K562 (cell line): ENCODE measurements around the gene DGKE. TPM values are rescaled to one million over a fixed set of nuclear protein-coding genes. Genes with fewer than 3 reads are reported as not detected.

ENCODE experiments used
- ARID1B ChIP-seq: fragments of 450-650 bp; IDR thresholded peaks from 2 replicates; pipeline ENCODE4 v1.6.1; 2016; ENCODE audit warnings: antibody characterized with exemption, mild to moderate bottlenecking, inconsistent platforms
- CBFA2T3 ChIP-seq: fragments of 450-650 bp; IDR thresholded peaks from 2 replicates; pipeline ENCODE4 v1.6.1; 2017
- CBX5 ChIP-seq: IDR thresholded peaks from 2 replicates; pipeline ENCODE4 v1.6.1; 2014; ENCODE audit warnings: low read depth, borderline replicate concordance
- CTBP1 ChIP-seq: fragments of 450-650 bp; IDR thresholded peaks from 2 replicates; pipeline ENCODE4 v1.6.1; 2016; ENCODE audit warnings: borderline replicate concordance
- DDX20 ChIP-seq: fragments of 450-650 bp; IDR thresholded peaks from 2 replicates; pipeline ENCODE4 v1.6.1; 2016; ENCODE audit warnings: missing genetic modification characterization, low read depth, mild to moderate bottlenecking, missing compliant biosample characterization, moderate library complexity
- FOS ChIP-seq: IDR thresholded peaks from 3 replicates; pipeline ENCODE4 v1.6.1; 2011; ENCODE audit not compliant: insufficient read length; ENCODE audit errors: extremely low read depth
- FOXK1 ChIP-seq: sonication (generic); formaldehyde crosslinking; IDR thresholded peaks from 2 replicates; pipeline ENCODE4 v1.8.0; 2022; ENCODE audit warnings: missing genetic modification reagents, mild to moderate bottlenecking, borderline replicate concordance
- FOXK2 ChIP-seq, 2 experiments: fragments of 450-650 bp; IDR thresholded peaks in 1 of 2; conservative IDR thresholded peaks in 1 of 2; 2 replicates each; pipeline ENCODE4 v1.6.1; 2016; ENCODE audit warnings: low read depth in 2 of 2, mild to moderate bottlenecking in 1 of 2
- FUS ChIP-seq: fragments of 200-400 bp; formaldehyde crosslinking; optimal IDR thresholded peaks from 2 replicates; pipeline ENCODE3; 2017; ENCODE audit warnings: low read depth, low read length
- GABPB2 ChIP-seq: fragments of 250-450 bp; sonication (Bioruptor Pico); conservative IDR thresholded peaks from 2 replicates; pipeline ENCODE4 v1.5.1; 2021; ENCODE audit warnings: mild to moderate bottlenecking
- GATAD2B ChIP-seq: fragments of 450-650 bp; IDR thresholded peaks from 2 replicates; pipeline ENCODE4 v1.6.1; 2017; ENCODE audit warnings: mild to moderate bottlenecking, borderline replicate concordance
- GMEB1 ChIP-seq: fragments of 250-450 bp; sonication (Bioruptor Pico); IDR thresholded peaks from 2 replicates; pipeline ENCODE4 v1.4.0; 2020; ENCODE audit warnings: mild to moderate bottlenecking
- HCFC1 ChIP-seq: IDR thresholded peaks from 2 replicates; pipeline ENCODE4 v1.6.1; 2012; ENCODE audit warnings: low read depth, low read length, improper control_type of control experiment
- HDGF ChIP-seq: fragments of 450-650 bp; IDR thresholded peaks from 2 replicates; pipeline ENCODE4 v1.6.1; 2016
- HMGXB4 ChIP-seq: sonication (generic); formaldehyde crosslinking; IDR thresholded peaks from 2 replicates; pipeline ENCODE4 v1.8.1; 2023; ENCODE audit warnings: mild to moderate bottlenecking, missing genetic modification reagents
- HNRNPLL ChIP-seq: fragments of 200-400 bp; formaldehyde crosslinking; IDR thresholded peaks from 2 replicates; pipeline ENCODE4 v1.6.1; 2017; ENCODE audit warnings: low read length, low read depth, mild to moderate bottlenecking; ENCODE audit not compliant: poor library complexity, severe bottlenecking
- ID3 ChIP-seq, 2 experiments: fragments of 250-450 bp in 1 of 2; fragments of 450-650 bp in 1 of 2; sonication (Bioruptor Pico) in 1 of 2; IDR thresholded peaks; 2 replicates each; pipeline versions ENCODE4 v1.6.1 to v1.8.0; 2016 to 2021; ENCODE audit warnings: mild to moderate bottlenecking in 2 of 2, moderate library complexity in 2 of 2, missing compliant biosample characterization in 1 of 2, missing genetic modification characterization in 1 of 2
- MYC ChIP-seq, 2 experiments: fragments of 250-450 bp in 1 of 2; sonication (Bioruptor Pico) in 1 of 2; IDR thresholded peaks; 2 replicates each; pipeline versions ENCODE4 v1.5.1 to v1.6.1; 2012 to 2021; ENCODE audit warnings: low read depth in 2 of 2, borderline replicate concordance in 1 of 2, improper control_type of control experiment in 1 of 2, low read length in 1 of 2, mild to moderate bottlenecking in 1 of 2, moderate library complexity in 1 of 2
- SMAD4 ChIP-seq: fragments of 250-450 bp; sonication (Bioruptor Pico); conservative IDR thresholded peaks from 2 replicates; pipeline ENCODE4 v1.8.0; 2021; ENCODE audit warnings: inconsistent platforms, mild to moderate bottlenecking, moderate library complexity
- SREBF1 ChIP-seq: fragments of 150-350 bp; IDR thresholded peaks from 2 replicates; pipeline ENCODE4 v1.6.1; 2014; ENCODE audit warnings: antibody characterized with exemption, low read depth, low read length, borderline replicate concordance
- TARDBP ChIP-seq: fragments of 450-650 bp; IDR thresholded peaks from 2 replicates; pipeline ENCODE4 v1.6.1; 2016
- TEAD1 ChIP-seq, 2 experiments: fragments of 450-650 bp in 1 of 2; sonication (generic) in 1 of 2; formaldehyde crosslinking; IDR thresholded peaks; 2 replicates each; pipeline versions ENCODE4 v1.4.0 to v1.8.0; 2020 to 2022; ENCODE audit warnings: mild to moderate bottlenecking in 2 of 2, missing genetic modification reagents in 1 of 2
- TRIM24 ChIP-seq, 2 experiments: fragments of 450-650 bp; IDR thresholded peaks; 2 replicates each; pipeline ENCODE4 v1.6.1; 2016
- ZNF282 ChIP-seq: sonication (generic); formaldehyde crosslinking; IDR thresholded peaks from 2 replicates; pipeline ENCODE4 v1.8.1; 2023; ENCODE audit warnings: missing genetic modification reagents
- ZNF780A ChIP-seq: fragments of 250-450 bp; sonication (Bioruptor Pico); IDR thresholded peaks from 2 replicates; pipeline ENCODE4 v1.5.0; 2021; ENCODE audit warnings: mild to moderate bottlenecking
- polyA plus RNA-seq, 8 experiments: library from polyadenylated mRNA; depleted of rRNA in 4 of 8; stranded (reverse) in 5 of 8; unstranded in 3 of 8; fragments of >200 nt; fragmentation: Nextera tagmentation in 2 of 8; fragmentation: Illumina TruSeq in 1 of 8; extraction: Ambion mirVana in 2 of 8; extraction: Trizol in 1 of 8; gene quantifications; 2 replicates each; pipeline versions ENCODE4 v1.2.1 to v1.2.3, GENCODE V29; 2011 to 2014; ENCODE audit warnings: inconsistent platforms in 1 of 8, missing spikeins in 1 of 8
- total RNA-seq, 7 experiments: library from RNA; depleted of rRNA in 6 of 7; stranded (reverse); fragments of >200 nt in 6 of 7; fragmentation: Illumina TruSeq in 2 of 7; extraction: Trizol in 2 of 7; gene quantifications; 2 replicates each; pipeline versions ENCODE4 v1.2.1 to v1.2.3, GENCODE V29; 2011 to 2021; ENCODE audit warnings: low replicate concordance in 1 of 7
- TF ChIP-seq, protein P1 (sequence below): fragments of 450-650 bp; IDR thresholded peaks from 2 replicates; pipeline ENCODE4 v1.7.0; 2016; ENCODE audit warnings: borderline replicate concordance

The DGKE gene
- total and polyA plus RNA-seq, 9 of the 15 experiments (the other 6 are each of a cell fraction or from before 2014, with no cell fraction given) = 1.3 to 9.9 (median 5.9) TPM

DNA sequence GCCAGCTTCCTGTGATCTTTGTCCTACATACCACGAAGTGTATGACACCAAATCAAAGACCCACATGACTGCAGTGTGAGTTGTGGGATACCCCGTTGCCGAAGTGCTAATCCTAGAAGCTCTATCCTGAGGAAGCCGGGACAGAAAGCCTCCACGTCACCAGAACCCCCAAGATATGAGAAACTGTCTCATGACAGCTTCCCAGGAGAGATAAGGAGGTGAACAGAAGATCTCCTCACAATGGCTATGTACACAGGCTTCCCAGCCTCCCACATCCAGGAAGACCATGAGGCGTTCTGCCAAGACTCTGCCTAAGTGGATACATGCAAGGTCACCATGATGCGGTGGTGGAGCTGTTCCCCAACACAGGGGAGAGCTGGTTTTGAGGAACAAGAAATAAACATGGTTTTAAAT is 42.8 kb downstream of the DGKE start (continued):
- no peak for TF ChIP-seq DDX20 (tag)
- TF ChIP-seq ARID1B = peak; percentile 59
- no peak for TF ChIP-seq TRIM24 (IDR thresholded peaks at IDR 0.05)
- TF ChIP-seq SMAD4 (CRISPR knock-in tag) = peak; percentile 20
- TF ChIP-seq GATAD2B = no peak
- TF ChIP-seq TEAD1 (CRISPR knock-in tag; IDR thresholded peaks at IDR 0.05) = no peak
- TF ChIP-seq GABPB2 (CRISPR knock-in tag) = no peak
- TF ChIP-seq, protein P1, sequence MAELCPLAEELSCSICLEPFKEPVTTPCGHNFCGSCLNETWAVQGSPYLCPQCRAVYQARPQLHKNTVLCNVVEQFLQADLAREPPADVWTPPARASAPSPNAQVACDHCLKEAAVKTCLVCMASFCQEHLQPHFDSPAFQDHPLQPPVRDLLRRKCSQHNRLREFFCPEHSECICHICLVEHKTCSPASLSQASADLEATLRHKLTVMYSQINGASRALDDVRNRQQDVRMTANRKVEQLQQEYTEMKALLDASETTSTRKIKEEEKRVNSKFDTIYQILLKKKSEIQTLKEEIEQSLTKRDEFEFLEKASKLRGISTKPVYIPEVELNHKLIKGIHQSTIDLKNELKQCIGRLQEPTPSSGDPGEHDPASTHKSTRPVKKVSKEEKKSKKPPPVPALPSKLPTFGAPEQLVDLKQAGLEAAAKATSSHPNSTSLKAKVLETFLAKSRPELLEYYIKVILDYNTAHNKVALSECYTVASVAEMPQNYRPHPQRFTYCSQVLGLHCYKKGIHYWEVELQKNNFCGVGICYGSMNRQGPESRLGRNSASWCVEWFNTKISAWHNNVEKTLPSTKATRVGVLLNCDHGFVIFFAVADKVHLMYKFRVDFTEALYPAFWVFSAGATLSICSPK = no peak
- TF ChIP-seq CBX5 = no peak
- no peak for TF ChIP-seq HMGXB4 (CRISPR knock-in tag)
- peak; percentile 59 for TF ChIP-seq CBFA2T3
- TF ChIP-seq FOS = no peak
- TF ChIP-seq CTBP1 = peak; percentile 82
- no peak for TF ChIP-seq GMEB1 (CRISPR knock-in tag)
- no peak for TF ChIP-seq TARDBP
- TF ChIP-seq FOXK1 (CRISPR knock-in tag) = no peak
- TF ChIP-seq ID3 (CRISPR knock-in tag; IDR thresholded peaks at IDR 0.05) = no peak
- 0 out of 2 replicates have a peak, but pooled peaks have one; percentile 53 for TF ChIP-seq ID3 (tag; IDR thresholded peaks at IDR 0.05)
- TF ChIP-seq ZNF282 (CRISPR knock-in tag) = no peak
- no peak for TF ChIP-seq SREBF1
- TF ChIP-seq HDGF = no peak
- TF ChIP-seq MYC (IDR thresholded peaks at IDR 0.05; ENCODE audit: low read depth, low read length) = no peak
- no peak for TF ChIP-seq MYC (CRISPR knock-in tag; IDR thresholded peaks at IDR 0.05; ENCODE audit: borderline replicate concordance, low read depth)
- TF ChIP-seq FOXK2 (conservative IDR thresholded peaks at IDR 0.05 in 1 of 2, IDR thresholded peaks at IDR 0.05 in 1 of 2; ENCODE audit: low read depth in 2 of 2) = peak; percentile 85 to 89
- TF ChIP-seq HNRNPLL = no peak
- TF ChIP-seq ZNF780A = no peak
- no peak for TF ChIP-seq HCFC1
- no peak for TF ChIP-seq FUS
